Spleen (tissue), 7 donors: ENCODE results near the gene PNKD.

Experiments used
- CTCF ChIP-seq, 11 experiments: fragments of 200-600 bp in 7 of 11; fragments of 450-650 bp in 4 of 11; sonication (generic) in 4 of 11; IDR thresholded peaks in 8 of 11; conservative IDR thresholded peaks in 3 of 11; 1 replicate in 7 of 11; 2 replicates in 4 of 11; pipeline versions ENCODE4 v1.4.0 to v1.8.0; 2016 to 2021; ENCODE audit warnings: antibody characterized with exemption in 11 of 11, inconsistent platforms in 4 of 11, mild to moderate bottlenecking in 1 of 11
- POLR2A ChIP-seq, 3 donors: fragments of 450-650 bp; IDR thresholded peaks; one replicate each; pipeline ENCODE4 v1.5.1; 2017; ENCODE audit warnings: antibody characterized with exemption in 3 of 3, mild to moderate bottlenecking in 1 of 3
- POLR2AphosphoS5 ChIP-seq, 3 donors: sonication (generic); formaldehyde crosslinking; IDR thresholded peaks; one replicate each; pipeline ENCODE4 v1.5.1; 2017; ENCODE audit warnings: antibody characterized with exemption in 3 of 3
- donor health status: DM: no; HTN: no; CAD: no; lungs with moderate emphysema.
- donor health status: DM: no; HTN: no; CAD: no.
- donor health status: DM: no; HTN: no; CAD: no.

GRCh38 chr2:218357236-218358177, 87.2 kb downstream of the PNKD start:
- no peak for TF ChIP-seq CTCF (IDR thresholded peaks at IDR 0.05 in 8 of 11, conservative IDR thresholded peaks at IDR 0.05 in 3 of 11)
- no peak for TF ChIP-seq POLR2AphosphoS5 (IDR thresholded peaks at IDR 0.05)
- TF ChIP-seq POLR2A (IDR thresholded peaks at IDR 0.05), result no peak
